ENCODE results near the gene TRAM2. TPM values are rescaled to one million over a fixed set of nuclear protein-coding genes. Genes with fewer than 3 reads are reported as not detected.
"Not testable (repeated sequence)": the region's sequence is repeated elsewhere in the genome, so short reads cannot be mapped to it uniquely, and the experiment has no call there.

TRAM2 gene
- total RNA-seq, 1 donor: 5.7 TPM

GRCh38 chr6:52498538-52499017, 78.3 kb downstream of the TRAM2 start:
- H3K27me3 ChIP-seq (ENCODE audit: insufficient read depth, low read length): no peaks in the 10 kb centered on the region

DNA sequence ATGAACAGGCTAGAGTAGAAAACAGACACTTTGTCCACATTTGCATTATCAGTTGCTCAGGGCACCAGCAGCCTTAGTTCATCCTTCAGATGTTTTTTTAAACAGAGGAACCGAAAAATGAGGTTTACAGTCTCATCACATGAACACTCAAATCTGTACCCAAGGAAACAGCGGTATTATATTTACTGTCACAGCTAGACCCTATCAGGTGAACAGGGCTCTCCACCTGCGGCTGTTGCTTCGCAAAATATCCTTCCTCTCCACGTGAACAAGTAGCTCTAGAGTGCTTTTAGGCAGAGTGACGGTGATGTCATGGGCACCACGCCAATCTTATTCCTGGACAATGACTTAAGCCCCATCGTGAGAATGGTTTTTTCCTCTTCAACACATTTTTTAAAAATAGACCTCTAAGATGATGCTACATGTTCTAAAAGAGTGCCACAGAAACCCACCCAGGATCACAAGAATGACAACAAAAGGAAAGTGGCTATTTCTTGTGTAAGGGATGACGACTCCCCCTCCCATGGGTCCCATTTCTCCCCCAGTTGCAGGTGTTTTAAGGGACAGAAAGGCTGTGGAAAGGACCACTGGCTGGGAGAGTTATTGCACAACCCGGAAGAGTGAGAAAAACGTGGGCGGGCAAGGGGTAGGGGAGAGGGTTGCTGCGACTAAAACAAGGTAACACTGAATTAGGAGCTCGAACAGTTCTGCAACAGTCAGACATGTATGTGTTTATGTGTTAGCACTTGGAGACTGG, 79.0 kb downstream of the TRAM2 start:
- Histone ChIP-seq H3K27me3 (ENCODE audit: insufficient read depth, low read length) (no peaks in the 10 kb centered on the region), H3K4me3 (ENCODE audit: low read length) (no peak overlapping the region), H3K4me1 (ENCODE audit: insufficient read depth, low read length) (no peaks in the 10 kb centered on the region), H3K9me3 (ENCODE audit: low read depth, low read length) (no peaks in the 10 kb centered on the region)

More at GRCh38 chr6:52498538-52499017, 78.3 kb downstream of the TRAM2 start:
- no peak overlapping the region for H3K4me3 ChIP-seq (ENCODE audit: low read length)
- H3K9me3 ChIP-seq (ENCODE audit: low read depth, low read length): no peaks in the 10 kb centered on the region
- H3K4me1 ChIP-seq (ENCODE audit: insufficient read depth, low read length): peaks cover 6% of the 10 kb centered on the region

- H3K27me3 ChIP-seq (ENCODE audit: insufficient read depth, low read length): no peaks in the 10 kb centered on the region
- no peak overlapping the region for H3K4me3 ChIP-seq (ENCODE audit: low read length)
- no peaks in the 10 kb centered on the region for H3K4me1 ChIP-seq (ENCODE audit: insufficient read depth, low read length)
Measured at GRCh38 chr6:52496631-52497030, 80.2 kb downstream of the TRAM2 start.

GRCh38 chr6:52495922-52496321, 80.9 kb downstream of the TRAM2 start:
- no peaks in the 10 kb centered on the region for H3K27me3 ChIP-seq (ENCODE audit: insufficient read depth, low read length)
- H3K9me3 ChIP-seq (ENCODE audit: low read depth, low read length): no peaks in the 10 kb centered on the region
- no peaks in the 10 kb centered on the region for H3K4me1 ChIP-seq (ENCODE audit: insufficient read depth, low read length)
- no peak overlapping the region for H3K4me3 ChIP-seq (ENCODE audit: low read length)

More at GRCh38 chr6:52496631-52497030, 80.2 kb downstream of the TRAM2 start:
- H3K9me3 ChIP-seq (ENCODE audit: low read depth, low read length): no peaks in the 10 kb centered on the region

GRCh38 chr6:52494298-52495072, 82.4 kb downstream of the TRAM2 start:
- H3K4me1 ChIP-seq (ENCODE audit: insufficient read depth, low read length): no peaks in the 10 kb centered on the region
- no peak overlapping the region for H3K4me3 ChIP-seq (ENCODE audit: low read length)
- no peaks in the 10 kb centered on the region for H3K9me3 ChIP-seq (ENCODE audit: low read depth, low read length)
- H3K27me3 ChIP-seq (ENCODE audit: insufficient read depth, low read length): no peaks in the 10 kb centered on the region

GRCh38 chr6:52493669-52494068, 83.2 kb downstream of the TRAM2 start:
- Histone ChIP-seq H3K27me3 (ENCODE audit: insufficient read depth, low read length) (no peaks in the 10 kb centered on the region), H3K4me3 (ENCODE audit: low read length) (no peak overlapping the region), H3K4me1 (ENCODE audit: insufficient read depth, low read length) (no peaks in the 10 kb centered on the region), H3K9me3 (ENCODE audit: low read depth, low read length) (no peaks in the 10 kb centered on the region)

DNA sequence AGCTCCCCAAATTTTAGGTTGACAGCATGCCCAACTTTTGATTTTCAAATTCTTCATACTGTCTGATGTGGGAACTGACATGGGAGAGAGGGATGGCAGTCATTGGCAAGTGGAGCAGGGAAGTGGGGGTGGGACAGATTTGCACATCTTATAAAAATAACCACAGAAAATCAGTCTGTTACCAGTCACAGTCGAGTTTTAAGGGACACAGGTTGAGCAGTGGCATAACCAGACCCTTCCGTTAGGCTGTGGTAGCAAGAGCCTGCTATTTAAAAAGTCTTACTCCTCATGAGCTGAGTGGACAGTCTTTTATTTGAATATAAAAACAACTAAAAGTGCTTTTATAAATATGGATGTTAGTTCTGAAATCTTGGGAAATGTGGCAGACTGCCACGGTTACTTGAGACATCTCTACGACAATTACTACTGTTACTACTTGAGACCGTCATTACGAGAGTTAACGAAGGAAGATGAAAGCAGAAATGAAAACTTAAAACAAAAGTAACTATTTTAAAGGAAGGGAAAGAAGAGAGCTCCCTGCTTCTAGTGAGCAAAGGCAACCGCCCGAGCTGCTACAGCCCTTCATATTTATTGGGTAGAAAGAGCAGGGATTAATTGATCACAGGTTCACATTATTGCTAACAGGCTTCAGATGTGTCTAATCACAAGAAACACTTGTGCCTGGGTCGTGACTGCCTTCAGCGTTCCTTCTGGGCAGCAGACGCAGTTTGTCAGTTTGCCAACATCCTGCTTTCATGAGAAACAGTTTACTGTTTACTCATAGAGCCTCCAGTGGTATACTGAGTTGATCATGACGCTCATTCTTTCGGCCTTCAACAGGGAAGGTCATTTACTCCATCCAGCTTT, 85.4 kb downstream of the TRAM2 start:
- Histone ChIP-seq H3K27me3 (ENCODE audit: insufficient read depth, low read length) (no peaks in the 10 kb centered on the region), H3K4me3 (ENCODE audit: low read length) (no peak overlapping the region), H3K4me1 (ENCODE audit: insufficient read depth, low read length) (no peaks in the 10 kb centered on the region), H3K9me3 (ENCODE audit: low read depth, low read length) (no peaks in the 10 kb centered on the region)

DNA sequence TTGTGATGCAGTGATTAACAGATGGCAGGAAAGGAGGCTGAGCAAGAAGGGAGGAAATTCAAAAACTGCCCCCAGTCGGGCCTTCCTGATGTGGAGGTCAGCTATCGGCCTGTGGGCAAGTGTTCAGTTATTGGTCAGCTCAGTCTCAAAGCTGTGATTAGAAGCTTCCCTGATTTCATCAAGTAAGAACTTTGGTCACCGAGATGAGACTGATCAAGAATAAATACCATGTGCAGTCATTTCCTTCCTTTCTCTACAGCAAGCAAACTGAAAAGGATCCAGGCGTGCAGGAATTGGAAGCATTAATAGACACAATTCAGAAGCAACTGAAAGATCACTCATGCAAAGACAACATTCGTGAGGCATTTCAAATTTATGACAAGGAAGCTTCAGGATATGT, 87.0 kb downstream of the TRAM2 start:
- Histone ChIP-seq H3K4me3 (ENCODE audit: low read length) (no peak overlapping the region), H3K27me3 (ENCODE audit: insufficient read depth, low read length) (no peaks in the 10 kb centered on the region), H3K4me1 (ENCODE audit: insufficient read depth, low read length) (no peaks in the 10 kb centered on the region), H3K9me3 (ENCODE audit: low read depth, low read length) (no peaks in the 10 kb centered on the region)

GRCh38 chr6:52483671-52484003, 93.2 kb downstream of the TRAM2 start:
- Histone ChIP-seq H3K9me3 (ENCODE audit: low read depth, low read length) (no peaks in the 10 kb centered on the region), H3K4me3 (ENCODE audit: low read length) (no peak overlapping the region), H3K27me3 (ENCODE audit: insufficient read depth, low read length) (no peaks in the 10 kb centered on the region), H3K4me1 (ENCODE audit: insufficient read depth, low read length) (no peaks in the 10 kb centered on the region)

DNA sequence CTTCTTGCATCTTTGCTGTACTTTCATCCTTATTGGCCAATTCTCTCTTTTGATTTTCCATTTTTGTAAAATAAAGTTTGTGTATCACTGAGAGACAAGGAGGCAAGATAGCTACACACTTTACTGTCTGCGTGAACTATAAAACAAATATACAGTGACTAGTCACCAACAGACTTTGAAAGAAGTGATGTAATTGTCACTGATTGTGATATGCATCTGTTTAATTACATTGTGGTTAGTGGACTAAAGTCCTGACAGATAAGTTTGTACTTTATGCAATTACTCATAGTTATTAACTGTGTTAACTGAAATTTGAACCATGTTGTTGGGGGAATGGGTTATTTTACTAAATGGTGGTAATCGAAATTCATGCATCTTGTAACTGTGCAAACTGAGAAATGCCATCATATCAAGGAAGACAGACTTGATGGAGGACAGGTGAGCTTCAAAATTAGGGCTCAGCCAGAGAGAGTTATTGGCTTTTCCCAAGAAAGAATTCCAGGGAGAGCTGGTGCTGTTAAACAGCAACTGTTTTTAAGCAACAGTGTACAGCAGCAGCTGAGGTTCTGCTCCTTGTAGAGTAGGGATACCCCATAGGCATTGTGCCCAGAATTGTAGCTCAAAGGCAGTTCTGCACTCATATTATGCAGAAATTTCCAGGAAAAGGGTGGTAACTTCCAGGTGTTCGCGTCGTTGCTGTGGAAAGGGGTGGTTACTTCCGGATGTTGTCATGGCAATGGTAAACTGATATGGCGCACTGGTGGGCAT, 93.8 kb downstream of the TRAM2 start:
- H3K4me1 ChIP-seq (ENCODE audit: insufficient read depth, low read length): no peaks in the 10 kb centered on the region
- H3K9me3 ChIP-seq (ENCODE audit: low read depth, low read length): no peaks in the 10 kb centered on the region
- H3K4me3 ChIP-seq (ENCODE audit: low read length): no peak overlapping the region
- H3K27me3 ChIP-seq (ENCODE audit: insufficient read depth, low read length): no peaks in the 10 kb centered on the region

GRCh38 chr6:52475307-52475706, 101.6 kb downstream of the TRAM2 start:
- H3K27me3 ChIP-seq (ENCODE audit: insufficient read depth, low read length): no peaks in the 10 kb centered on the region
- H3K4me3 ChIP-seq (ENCODE audit: low read length): no peak overlapping the region
- no peaks in the 10 kb centered on the region for H3K9me3 ChIP-seq (ENCODE audit: low read depth, low read length)
- H3K4me1 ChIP-seq (ENCODE audit: insufficient read depth, low read length): no peaks in the 10 kb centered on the region

DNA sequence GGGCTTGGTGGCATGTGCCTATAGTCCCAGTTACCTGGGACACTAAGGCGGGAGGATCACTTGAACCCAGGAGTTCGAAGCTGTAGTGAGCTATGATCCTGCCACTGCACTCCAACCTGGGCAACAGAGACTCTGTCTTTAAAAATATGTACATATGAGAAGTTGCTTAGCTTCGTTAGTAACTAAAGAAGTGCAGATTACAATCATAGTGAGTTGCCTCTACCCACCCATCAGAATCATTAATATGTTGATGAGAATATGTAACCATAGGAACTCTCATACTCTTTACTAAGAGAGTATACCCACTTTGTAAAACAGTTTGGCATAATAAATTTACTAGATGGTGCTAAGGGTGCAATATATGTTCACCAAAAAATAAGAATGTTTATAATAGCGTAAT, 102.7 kb downstream of the TRAM2 start:
- H3K27me3 ChIP-seq (ENCODE audit: insufficient read depth, low read length): no peaks in the 10 kb centered on the region
- H3K4me1 ChIP-seq (ENCODE audit: insufficient read depth, low read length): no peaks in the 10 kb centered on the region
- no peak overlapping the region for H3K4me3 ChIP-seq (ENCODE audit: low read length)
- H3K9me3 ChIP-seq (ENCODE audit: low read depth, low read length): no peaks in the 10 kb centered on the region

DNA sequence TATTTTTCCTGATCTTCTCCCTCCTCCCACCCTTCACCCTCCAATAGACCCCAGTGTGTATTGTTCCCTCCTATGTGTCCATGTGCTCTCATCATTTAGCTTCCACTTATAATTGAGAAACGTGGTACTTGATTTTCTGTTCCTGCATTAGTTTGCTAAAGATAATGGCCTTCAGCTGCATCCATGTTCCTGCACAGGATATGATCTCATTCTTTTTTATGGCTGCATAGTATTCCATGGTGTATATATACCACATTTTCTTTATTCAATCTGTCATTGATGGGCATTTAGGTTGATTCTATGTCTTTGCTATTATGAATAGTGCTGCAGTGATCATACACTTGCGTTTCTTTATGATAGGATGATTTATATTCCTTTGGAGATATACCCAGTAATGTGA, 115.7 kb downstream of the TRAM2 start:
- not testable (repeated sequence) for H3K9me3 ChIP-seq (ENCODE audit: low read depth, low read length); H3K27me3 ChIP-seq (ENCODE audit: insufficient read depth, low read length); H3K4me1 ChIP-seq (ENCODE audit: insufficient read depth, low read length); H3K4me3 ChIP-seq (ENCODE audit: low read length)

GRCh38 chr6:52457096-52457495, 119.8 kb downstream of the TRAM2 start:
- no peaks in the 10 kb centered on the region for H3K9me3 ChIP-seq (ENCODE audit: low read depth, low read length)
- no peaks in the 10 kb centered on the region for H3K4me1 ChIP-seq (ENCODE audit: insufficient read depth, low read length)
- H3K4me3 ChIP-seq (ENCODE audit: low read length): no peak overlapping the region
- no peaks in the 10 kb centered on the region for H3K27me3 ChIP-seq (ENCODE audit: insufficient read depth, low read length)
